H9 (cell line): ENCODE data around the gene CRB3. TPM values are rescaled to one million over a fixed set of nuclear protein-coding genes. Genes with fewer than 3 reads are reported as not detected.

ENCODE experiments used
- DNase-seq: peaks from one replicate; pipeline ENCODE4 v3.0.0-alpha.2; 2017
- H2AFZ ChIP-seq: one replicate; pipeline ENCODE4 v1.6.1; 2013; ENCODE audit warnings: mild to moderate bottlenecking, low read length, control low read depth, moderate library complexity
- H2AK5ac ChIP-seq: 2 replicates; pipeline ENCODE4 v1.6.1; 2013; ENCODE audit warnings: low read length, control low read depth, mixed read lengths; ENCODE audit not compliant: insufficient read length
- H2BK120ac ChIP-seq: one replicate; pipeline ENCODE4 v1.6.1; 2013; ENCODE audit warnings: low read depth, mild to moderate bottlenecking, low read length, control low read depth, inconsistent platforms; ENCODE audit not compliant: poor library complexity, severe bottlenecking
- H2BK12ac ChIP-seq: 2 replicates; pipeline ENCODE4 v1.6.1; 2013; ENCODE audit warnings: low read length, control low read depth, mixed read lengths, low read depth; ENCODE audit not compliant: insufficient read length
- H2BK15ac ChIP-seq: 2 replicates; pipeline ENCODE4 v1.6.1; 2013; ENCODE audit warnings: low read depth, low read length, control low read depth
- H2BK20ac ChIP-seq: one replicate; pipeline ENCODE4 v1.6.1; 2013; ENCODE audit warnings: low read depth, mild to moderate bottlenecking, low read length, control low read depth, inconsistent platforms; ENCODE audit not compliant: poor library complexity, severe bottlenecking
- H2BK5ac ChIP-seq: 2 replicates; pipeline ENCODE4 v1.6.1; 2013; ENCODE audit warnings: low read length, control low read depth, mixed read lengths; ENCODE audit not compliant: insufficient read length
- H3K14ac ChIP-seq: 2 replicates; pipeline ENCODE4 v1.6.1; 2013; ENCODE audit warnings: low read length, control low read depth; ENCODE audit not compliant: insufficient read depth
- H3K18ac ChIP-seq: 2 replicates; pipeline ENCODE4 v1.6.1; 2013; ENCODE audit warnings: low read depth, mild to moderate bottlenecking, mixed read lengths, low read length, control low read depth; ENCODE audit not compliant: insufficient read length
- H3K23ac ChIP-seq: 2 replicates; pipeline ENCODE4 v1.6.1; 2013; ENCODE audit warnings: low read length, control low read depth, mixed read lengths, low read depth; ENCODE audit not compliant: insufficient read length
- H3K23me2 ChIP-seq: 2 replicates; pipeline ENCODE4 v1.6.1; 2013; ENCODE audit warnings: low read depth, mild to moderate bottlenecking, mixed read lengths, low read length, control low read depth; ENCODE audit not compliant: insufficient read length, poor library complexity, severe bottlenecking
- H3K27ac ChIP-seq: 2 replicates; pipeline ENCODE4 v1.5.1; 2013; ENCODE audit warnings: low read length, control low read depth, mixed read lengths, low read depth; ENCODE audit not compliant: insufficient read length
- H3K27me3 ChIP-seq: 2 replicates; pipeline ENCODE4 v1.6.1; 2013; ENCODE audit warnings: low read length, control low read depth, inconsistent platforms; ENCODE audit not compliant: insufficient read depth
- H3K4ac ChIP-seq: 2 replicates; pipeline ENCODE4 v1.6.1; 2013; ENCODE audit warnings: low read depth, mild to moderate bottlenecking, control low read depth, inconsistent platforms, low read length, moderate library complexity
- H3K4me1 ChIP-seq: 2 replicates; pipeline ENCODE4 v1.6.1; 2013; ENCODE audit warnings: low read length, control low read depth, inconsistent platforms; ENCODE audit not compliant: insufficient read depth
- H3K4me2 ChIP-seq: 2 replicates; pipeline ENCODE4 v1.6.1; 2013; ENCODE audit warnings: low read length, control low read depth, mixed read lengths; ENCODE audit not compliant: insufficient read length, insufficient read depth
- H3K56ac ChIP-seq: 2 replicates; pipeline ENCODE4 v1.6.1; 2013; ENCODE audit warnings: low read depth, mild to moderate bottlenecking, mixed read lengths, low read length, control low read depth; ENCODE audit not compliant: insufficient read length
- H3K79me1 ChIP-seq: 2 replicates; pipeline ENCODE4 v1.6.1; 2013; ENCODE audit warnings: low read depth, mild to moderate bottlenecking, moderate library complexity, low read length, control low read depth, inconsistent platforms; ENCODE audit not compliant: insufficient read depth, poor library complexity, severe bottlenecking
- H3K79me2 ChIP-seq: 2 replicates; pipeline ENCODE4 v1.6.1; 2013; ENCODE audit warnings: low read length, control low read depth, inconsistent platforms; ENCODE audit not compliant: insufficient read depth
- H3K9ac ChIP-seq: 2 replicates; pipeline ENCODE4 v1.6.1; 2013; ENCODE audit warnings: low read length, control low read depth, mixed read lengths; ENCODE audit not compliant: insufficient read length; ENCODE audit errors: extremely low read depth
- H3K9me3 ChIP-seq: one replicate; pipeline ENCODE4 v1.6.1; 2013; ENCODE audit warnings: low read depth, low read length, inconsistent platforms; ENCODE audit not compliant: control insufficient read depth
- H3T11ph ChIP-seq: one replicate; pipeline ENCODE4 v1.6.1; 2013; ENCODE audit warnings: mild to moderate bottlenecking, low read length, control low read depth, inconsistent platforms
- H4K20me1 ChIP-seq: one replicate; pipeline ENCODE4 v1.6.1; 2013; ENCODE audit not compliant: control insufficient read depth, insufficient read length, insufficient read depth
- H4K5ac ChIP-seq: 2 replicates; pipeline ENCODE4 v1.6.1; 2013; ENCODE audit warnings: low read depth, mild to moderate bottlenecking, mixed read lengths, low read length, control low read depth; ENCODE audit not compliant: insufficient read length
- H4K8ac ChIP-seq: replicated peaks from 2 replicates; pipeline ENCODE4 v1.6.1; 2013; ENCODE audit warnings: low read length, control low read depth, mixed read lengths, low read depth; ENCODE audit not compliant: insufficient read length
- H4K91ac ChIP-seq: 2 replicates; pipeline ENCODE4 v1.6.1; 2013; ENCODE audit warnings: low read depth, mild to moderate bottlenecking, moderate library complexity, mixed read lengths, low read length, control low read depth; ENCODE audit not compliant: insufficient read length
- H3K27ac Mint-ChIP-seq, 3 experiments: 2 replicates in 2 of 3; 3 replicates in 1 of 3; pipeline ENCODE4 v1.8.0; 2020 to 2021; ENCODE audit warnings: mixed read lengths in 3 of 3, mild to moderate bottlenecking in 1 of 3, moderate library complexity in 1 of 3
- H3K27me3 Mint-ChIP-seq: 2 replicates; pipeline ENCODE4 v1.8.0; 2021; ENCODE audit warnings: low read depth, mild to moderate bottlenecking, moderate library complexity, mixed read lengths
- H3K36me3 Mint-ChIP-seq, 3 experiments: 2 replicates in 2 of 3; 3 replicates in 1 of 3; pipeline ENCODE4 v1.8.0; 2020 to 2021; ENCODE audit warnings: low read depth in 3 of 3, mixed read lengths in 3 of 3; ENCODE audit not compliant: insufficient read depth in 1 of 3
- H3K4me1 Mint-ChIP-seq, 2 experiments: 2 replicates each; pipeline ENCODE4 v1.8.0; 2020; ENCODE audit warnings: mixed read lengths in 2 of 2
- H3K4me3 Mint-ChIP-seq, 2 experiments: 2 replicates in 1 of 2; 3 replicates in 1 of 2; pipeline ENCODE4 v1.8.0; 2020 to 2021; ENCODE audit warnings: mild to moderate bottlenecking in 2 of 2, mixed read lengths in 2 of 2, moderate library complexity in 1 of 2
- H3K9me3 Mint-ChIP-seq, 2 experiments: 2 replicates in 1 of 2; 3 replicates in 1 of 2; pipeline ENCODE4 v1.8.0; 2020; ENCODE audit warnings: mild to moderate bottlenecking in 2 of 2, mixed read lengths in 2 of 2, moderate library complexity in 1 of 2
- WGBS: extraction: QIAGEN DNeasy Blood & Tissue Kit; methylation state at CpG from one replicate; pipeline ENCODE4 v1.1.7; 2013; ENCODE audit warnings: missing lambda C conversion rate, low lambda C conversion rate, mixed read lengths; ENCODE audit not compliant: insufficient read length; ENCODE audit errors: extremely low coverage; 5-methylcytosine and 5-hydroxymethylcytosine counted together
- total RNA-seq: library from RNA; stranded (reverse); gene quantifications from 2 replicates; pipeline ENCODE4 v1.2.1, GENCODE V29; 2021
- TF ChIP-seq, protein P1 (sequence below): fragments of 200-600 bp; sonication (generic); conservative IDR thresholded peaks from 3 replicates; pipeline ENCODE4 v1.8.0; 2021; ENCODE audit warnings: antibody characterized with exemption, mild to moderate bottlenecking

The CRB3 gene
- total RNA-seq, 1 experiment from 2014 or later = 32.1 TPM

DNA sequence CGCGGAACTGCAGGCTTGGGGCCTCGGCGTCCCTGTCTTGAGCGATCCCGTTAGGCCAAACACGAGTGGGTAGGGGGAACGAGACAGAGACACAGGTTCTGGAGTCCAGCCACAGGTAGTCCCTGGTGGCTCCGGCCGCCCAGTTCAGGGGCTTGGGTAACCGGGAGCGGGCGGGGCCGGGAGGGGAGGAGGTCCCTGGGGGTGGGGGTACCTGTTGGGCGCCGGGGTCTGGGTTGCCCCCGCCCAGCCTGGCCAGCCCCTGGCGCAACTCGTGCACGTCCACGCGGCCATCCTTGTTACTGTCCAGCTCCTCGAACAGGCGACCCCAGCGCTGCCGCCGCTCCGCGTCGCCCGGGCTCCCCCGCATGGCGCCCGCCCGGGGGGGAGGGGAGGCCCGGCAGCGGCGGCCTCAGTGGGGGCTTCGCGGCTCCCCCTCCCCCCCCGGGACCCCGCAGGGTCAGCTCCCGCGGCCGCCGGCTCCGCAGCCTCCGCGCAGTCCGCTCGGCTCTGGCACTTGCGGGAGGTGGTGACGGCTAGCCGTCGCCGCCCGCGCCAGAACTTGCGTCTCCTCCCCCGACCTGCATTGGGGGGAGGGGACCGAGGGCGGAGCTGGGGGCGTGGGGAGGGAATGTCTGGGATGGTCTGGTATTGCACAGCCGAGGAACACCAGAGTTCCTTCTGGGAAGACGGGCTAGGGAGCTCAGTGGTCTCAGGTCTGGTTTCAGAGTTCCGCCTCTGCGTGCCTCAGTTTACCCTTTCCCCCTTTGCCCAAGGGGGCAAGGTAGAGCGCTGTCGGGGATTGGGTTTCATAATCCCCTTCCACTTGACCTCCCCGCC, 4.6 kb upstream of the CRB3 start, which contains the start of gene SLC25A23:
Gene SLC25A23 (minus strand): TSS at position 531 of the 837 bp plus-strand sequence. CDS start 164 bp downstream, at position 367.
- H3K27me3 ChIP-seq = no peaks in the 10 kb centered on the region
- peaks cover 2% of the 10 kb centered on the region for H3K9me3 ChIP-seq
- no peak within 1 kb of the TSS for H3K56ac ChIP-seq
- H3K18ac ChIP-seq = no peak within 1 kb of the TSS
- Mint-ChIP-seq H3K27me3 (peaks cover 12% of the 10 kb centered on the region), H3K36me3 (peaks cover 13 to 20% (median 16%) of the 10 kb centered on the region in 3 experiments), H3K4me1 (peaks cover 11 to 16% of the 10 kb centered on the region in 2 experiments), H3K4me3 (peak within 1 kb of the TSS; percentile 89 to 98), H3K27ac (peak within 1 kb of the TSS; percentile 90 to 98 (median 94); a peak in 5 of 7 replicates), H3K9me3 (peaks cover 0 to 4% of the 10 kb centered on the region in 2 experiments; a peak in 2 of 5 replicates)
- no peak within 1 kb of the TSS for H2AK5ac ChIP-seq
- DNase-seq = peak; percentile 86
- H3K27ac ChIP-seq = no peak within 1 kb of the TSS
- no peak within 1 kb of the TSS for H3K9ac ChIP-seq
- no peak within 1 kb of the TSS for H4K91ac ChIP-seq
- H3K23me2 ChIP-seq = peaks cover 4% of the 10 kb centered on the region
- no peaks in the 10 kb centered on the region for H4K20me1 ChIP-seq
- no peak within 1 kb of the TSS for H4K8ac ChIP-seq
- WGBS = no CpG with 5 or more reads among the region's 70 CpGs
- no peak within 1 kb of the TSS for H2BK12ac ChIP-seq
- TF ChIP-seq, protein P1, sequence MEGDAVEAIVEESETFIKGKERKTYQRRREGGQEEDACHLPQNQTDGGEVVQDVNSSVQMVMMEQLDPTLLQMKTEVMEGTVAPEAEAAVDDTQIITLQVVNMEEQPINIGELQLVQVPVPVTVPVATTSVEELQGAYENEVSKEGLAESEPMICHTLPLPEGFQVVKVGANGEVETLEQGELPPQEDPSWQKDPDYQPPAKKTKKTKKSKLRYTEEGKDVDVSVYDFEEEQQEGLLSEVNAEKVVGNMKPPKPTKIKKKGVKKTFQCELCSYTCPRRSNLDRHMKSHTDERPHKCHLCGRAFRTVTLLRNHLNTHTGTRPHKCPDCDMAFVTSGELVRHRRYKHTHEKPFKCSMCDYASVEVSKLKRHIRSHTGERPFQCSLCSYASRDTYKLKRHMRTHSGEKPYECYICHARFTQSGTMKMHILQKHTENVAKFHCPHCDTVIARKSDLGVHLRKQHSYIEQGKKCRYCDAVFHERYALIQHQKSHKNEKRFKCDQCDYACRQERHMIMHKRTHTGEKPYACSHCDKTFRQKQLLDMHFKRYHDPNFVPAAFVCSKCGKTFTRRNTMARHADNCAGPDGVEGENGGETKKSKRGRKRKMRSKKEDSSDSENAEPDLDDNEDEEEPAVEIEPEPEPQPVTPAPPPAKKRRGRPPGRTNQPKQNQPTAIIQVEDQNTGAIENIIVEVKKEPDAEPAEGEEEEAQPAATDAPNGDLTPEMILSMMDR = no peak
- H3T11ph ChIP-seq = no peak within 1 kb of the TSS
- H3K4ac ChIP-seq = no peak within 1 kb of the TSS
- no peak within 1 kb of the TSS; the same call in 1 of the 2 replicates for H3K14ac ChIP-seq
- no peaks in the 10 kb centered on the region for H3K79me2 ChIP-seq
- H2AFZ ChIP-seq = no peak within 1 kb of the TSS
- no peak within 1 kb of the TSS for H4K5ac ChIP-seq
- no peak within 1 kb of the TSS for H2BK15ac ChIP-seq
- H3K4me1 ChIP-seq = no peaks in the 10 kb centered on the region; the same call in 1 of the 2 replicates
- no peak within 1 kb of the TSS for H2BK20ac ChIP-seq
- H2BK5ac ChIP-seq = no peak within 1 kb of the TSS
- peak within 1 kb of the TSS; percentile 76 for H3K4me2 ChIP-seq
- no peak within 1 kb of the TSS for H2BK120ac ChIP-seq
- no peaks in the 10 kb centered on the region for H3K79me1 ChIP-seq
- H3K23ac ChIP-seq = no peak within 1 kb of the TSS
